WTC11 (cell line): ENCODE measurements around the gene TBX10.

Experiments used
- CREM ChIP-seq: sonication (generic); formaldehyde crosslinking; IDR thresholded peaks from 2 replicates; pipeline ENCODE4 v1.8.1; 2022; ENCODE audit warnings: mild to moderate bottlenecking, missing genetic modification reagents, moderate library complexity
- ELF4 ChIP-seq: sonication (generic); formaldehyde crosslinking; IDR thresholded peaks from 2 replicates; pipeline ENCODE4 v1.8.1; 2022; ENCODE audit warnings: low read depth, mild to moderate bottlenecking, moderate library complexity, missing genetic modification reagents
- FOXK1 ChIP-seq: sonication (generic); formaldehyde crosslinking; IDR thresholded peaks from 2 replicates; pipeline ENCODE4 v1.8.0; 2022; ENCODE audit warnings: mild to moderate bottlenecking, moderate library complexity, missing genetic modification reagents
- NFYB ChIP-seq: sonication (generic); formaldehyde crosslinking; conservative IDR thresholded peaks from 2 replicates; pipeline ENCODE4 v1.8.0; 2022; ENCODE audit warnings: low read depth, missing genetic modification reagents
- ZBTB21 ChIP-seq: sonication (generic); formaldehyde crosslinking; IDR thresholded peaks from 2 replicates; pipeline ENCODE4 v1.8.1; 2023; ENCODE audit warnings: mild to moderate bottlenecking, missing genetic modification reagents, borderline replicate concordance
- ZNF232 ChIP-seq: sonication (generic); formaldehyde crosslinking; IDR thresholded peaks from 2 replicates; pipeline ENCODE4 v1.8.0; 2022; ENCODE audit warnings: mild to moderate bottlenecking, missing genetic modification reagents
- TF ChIP-seq, protein P1 (sequence below): sonication (generic); formaldehyde crosslinking; IDR thresholded peaks from 2 replicates; pipeline ENCODE4 v1.8.1; 2022; ENCODE audit warnings: low read depth, mild to moderate bottlenecking, moderate library complexity, missing genetic modification reagents, borderline replicate concordance
- TF ChIP-seq, protein P2 (sequence below): fragments of 250-450 bp; sonication (Bioruptor Pico); IDR thresholded peaks from 2 replicates; pipeline ENCODE4 v1.8.0; 2021; ENCODE audit warnings: mild to moderate bottlenecking
- TF ChIP-seq, protein P3 (sequence below): fragments of 200-600 bp; IDR thresholded peaks from 2 replicates; pipeline ENCODE4 v1.8.0; 2022; ENCODE audit warnings: antibody characterized with exemption
- TF ChIP-seq, protein P4 (sequence below): sonication (generic); formaldehyde crosslinking; IDR thresholded peaks from 2 replicates; pipeline ENCODE4 v1.8.1; 2023; ENCODE audit warnings: mild to moderate bottlenecking, missing genetic modification reagents, moderate library complexity
- TF ChIP-seq, protein P5 (sequence below): sonication (generic); formaldehyde crosslinking; IDR thresholded peaks from 2 replicates; pipeline ENCODE4 v1.8.1; 2022; ENCODE audit warnings: missing genetic modification reagents, borderline replicate concordance

DNA sequence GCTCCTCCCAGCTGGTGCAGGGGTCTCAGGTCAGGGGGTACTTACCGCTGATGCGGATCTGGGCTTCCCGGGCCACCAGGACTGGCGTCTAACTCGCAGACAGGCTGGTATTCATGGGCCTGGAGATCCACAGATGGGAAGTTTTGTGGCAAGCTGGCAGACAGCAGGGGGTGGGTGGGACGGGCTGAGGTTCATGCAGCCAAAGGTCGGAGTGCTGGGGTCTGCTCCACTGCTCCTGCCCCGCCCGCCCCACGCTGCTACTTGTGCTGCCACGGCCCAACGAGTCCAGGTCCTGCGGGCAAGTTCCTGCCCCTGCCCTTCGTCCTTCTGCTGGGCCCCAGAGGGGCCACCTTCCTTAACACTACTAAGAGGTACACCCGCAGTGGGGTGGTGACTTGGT is 7.9 kb upstream of the TBX10 start:
- TF ChIP-seq CREM (CRISPR knock-in tag) (no peak), ELF4 (CRISPR knock-in tag) (no peak), ZBTB21 (CRISPR knock-in tag) (no peak), NFYB (CRISPR knock-in tag) (no peak), FOXK1 (CRISPR knock-in tag) (no peak), ZNF232 (CRISPR knock-in tag) (no peak)
- TF ChIP-seq, protein P1, sequence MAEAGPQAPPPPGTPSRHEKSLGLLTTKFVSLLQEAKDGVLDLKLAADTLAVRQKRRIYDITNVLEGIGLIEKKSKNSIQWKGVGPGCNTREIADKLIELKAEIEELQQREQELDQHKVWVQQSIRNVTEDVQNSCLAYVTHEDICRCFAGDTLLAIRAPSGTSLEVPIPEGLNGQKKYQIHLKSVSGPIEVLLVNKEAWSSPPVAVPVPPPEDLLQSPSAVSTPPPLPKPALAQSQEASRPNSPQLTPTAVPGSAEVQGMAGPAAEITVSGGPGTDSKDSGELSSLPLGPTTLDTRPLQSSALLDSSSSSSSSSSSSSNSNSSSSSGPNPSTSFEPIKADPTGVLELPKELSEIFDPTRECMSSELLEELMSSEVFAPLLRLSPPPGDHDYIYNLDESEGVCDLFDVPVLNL (CRISPR knock-in tag), result no peak
- TF ChIP-seq, protein P2, sequence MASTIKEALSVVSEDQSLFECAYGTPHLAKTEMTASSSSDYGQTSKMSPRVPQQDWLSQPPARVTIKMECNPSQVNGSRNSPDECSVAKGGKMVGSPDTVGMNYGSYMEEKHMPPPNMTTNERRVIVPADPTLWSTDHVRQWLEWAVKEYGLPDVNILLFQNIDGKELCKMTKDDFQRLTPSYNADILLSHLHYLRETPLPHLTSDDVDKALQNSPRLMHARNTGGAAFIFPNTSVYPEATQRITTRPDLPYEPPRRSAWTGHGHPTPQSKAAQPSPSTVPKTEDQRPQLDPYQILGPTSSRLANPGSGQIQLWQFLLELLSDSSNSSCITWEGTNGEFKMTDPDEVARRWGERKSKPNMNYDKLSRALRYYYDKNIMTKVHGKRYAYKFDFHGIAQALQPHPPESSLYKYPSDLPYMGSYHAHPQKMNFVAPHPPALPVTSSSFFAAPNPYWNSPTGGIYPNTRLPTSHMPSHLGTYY (CRISPR knock-in tag), result no peak
- TF ChIP-seq, protein P3, sequence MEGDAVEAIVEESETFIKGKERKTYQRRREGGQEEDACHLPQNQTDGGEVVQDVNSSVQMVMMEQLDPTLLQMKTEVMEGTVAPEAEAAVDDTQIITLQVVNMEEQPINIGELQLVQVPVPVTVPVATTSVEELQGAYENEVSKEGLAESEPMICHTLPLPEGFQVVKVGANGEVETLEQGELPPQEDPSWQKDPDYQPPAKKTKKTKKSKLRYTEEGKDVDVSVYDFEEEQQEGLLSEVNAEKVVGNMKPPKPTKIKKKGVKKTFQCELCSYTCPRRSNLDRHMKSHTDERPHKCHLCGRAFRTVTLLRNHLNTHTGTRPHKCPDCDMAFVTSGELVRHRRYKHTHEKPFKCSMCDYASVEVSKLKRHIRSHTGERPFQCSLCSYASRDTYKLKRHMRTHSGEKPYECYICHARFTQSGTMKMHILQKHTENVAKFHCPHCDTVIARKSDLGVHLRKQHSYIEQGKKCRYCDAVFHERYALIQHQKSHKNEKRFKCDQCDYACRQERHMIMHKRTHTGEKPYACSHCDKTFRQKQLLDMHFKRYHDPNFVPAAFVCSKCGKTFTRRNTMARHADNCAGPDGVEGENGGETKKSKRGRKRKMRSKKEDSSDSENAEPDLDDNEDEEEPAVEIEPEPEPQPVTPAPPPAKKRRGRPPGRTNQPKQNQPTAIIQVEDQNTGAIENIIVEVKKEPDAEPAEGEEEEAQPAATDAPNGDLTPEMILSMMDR, result no peak
- TF ChIP-seq, protein P4, sequence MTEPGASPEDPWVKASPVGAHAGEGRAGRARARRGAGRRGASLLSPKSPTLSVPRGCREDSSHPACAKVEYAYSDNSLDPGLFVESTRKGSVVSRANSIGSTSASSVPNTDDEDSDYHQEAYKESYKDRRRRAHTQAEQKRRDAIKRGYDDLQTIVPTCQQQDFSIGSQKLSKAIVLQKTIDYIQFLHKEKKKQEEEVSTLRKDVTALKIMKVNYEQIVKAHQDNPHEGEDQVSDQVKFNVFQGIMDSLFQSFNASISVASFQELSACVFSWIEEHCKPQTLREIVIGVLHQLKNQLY (CRISPR knock-in tag), result no peak
- TF ChIP-seq, protein P5, sequence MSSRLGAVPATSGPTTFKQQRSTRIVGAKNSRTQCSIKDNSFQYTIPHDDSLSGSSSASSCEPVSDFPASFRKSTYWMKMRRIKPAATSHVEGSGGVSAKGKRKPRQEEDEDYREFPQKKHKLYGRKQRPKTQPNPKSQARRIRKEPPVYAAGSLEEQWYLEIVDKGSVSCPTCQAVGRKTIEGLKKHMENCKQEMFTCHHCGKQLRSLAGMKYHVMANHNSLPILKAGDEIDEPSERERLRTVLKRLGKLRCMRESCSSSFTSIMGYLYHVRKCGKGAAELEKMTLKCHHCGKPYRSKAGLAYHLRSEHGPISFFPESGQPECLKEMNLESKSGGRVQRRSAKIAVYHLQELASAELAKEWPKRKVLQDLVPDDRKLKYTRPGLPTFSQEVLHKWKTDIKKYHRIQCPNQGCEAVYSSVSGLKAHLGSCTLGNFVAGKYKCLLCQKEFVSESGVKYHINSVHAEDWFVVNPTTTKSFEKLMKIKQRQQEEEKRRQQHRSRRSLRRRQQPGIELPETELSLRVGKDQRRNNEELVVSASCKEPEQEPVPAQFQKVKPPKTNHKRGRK (CRISPR knock-in tag), result no peak
